Body of pancreas (tissue), 4 donors: ENCODE results near the gene PCDHGA3.

ENCODE experiments used
- POLR2A ChIP-seq, 3 donors: fragments of 450-650 bp; IDR thresholded peaks; one replicate each; pipeline ENCODE4 v1.6.1; 2016; ENCODE audit warnings: antibody characterized with exemption in 3 of 3, mild to moderate bottlenecking in 2 of 3
- TF ChIP-seq, protein P1 (sequence below), 7 experiments: fragments of 450-650 bp in 4 of 7; fragments of 200-600 bp in 3 of 7; sonication (generic) in 3 of 7; IDR thresholded peaks; one replicate each; pipeline ENCODE4 v1.5.1; 2016 to 2019; ENCODE audit warnings: antibody characterized with exemption in 7 of 7

DNA sequence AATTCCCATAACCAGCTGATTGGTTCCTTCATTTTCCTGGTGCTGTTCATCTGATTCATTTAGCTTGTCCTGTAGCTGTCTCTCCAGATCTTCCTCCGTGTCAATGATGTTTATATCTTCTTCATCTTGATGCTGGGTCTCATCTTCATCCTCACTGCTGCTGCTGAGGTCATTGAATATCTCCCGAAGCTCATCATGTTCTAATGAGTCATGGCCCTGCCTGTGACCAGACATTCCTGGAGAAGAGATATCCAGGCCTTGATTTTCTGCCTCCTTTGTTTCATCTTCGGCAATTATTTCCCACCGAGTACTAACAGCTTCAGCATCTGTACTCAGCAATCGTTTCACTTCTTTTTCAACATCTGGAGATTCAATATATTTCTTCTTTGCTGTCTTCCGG lies 24.4 kb upstream of the PCDHGA3 start:
- TF ChIP-seq, protein P1, sequence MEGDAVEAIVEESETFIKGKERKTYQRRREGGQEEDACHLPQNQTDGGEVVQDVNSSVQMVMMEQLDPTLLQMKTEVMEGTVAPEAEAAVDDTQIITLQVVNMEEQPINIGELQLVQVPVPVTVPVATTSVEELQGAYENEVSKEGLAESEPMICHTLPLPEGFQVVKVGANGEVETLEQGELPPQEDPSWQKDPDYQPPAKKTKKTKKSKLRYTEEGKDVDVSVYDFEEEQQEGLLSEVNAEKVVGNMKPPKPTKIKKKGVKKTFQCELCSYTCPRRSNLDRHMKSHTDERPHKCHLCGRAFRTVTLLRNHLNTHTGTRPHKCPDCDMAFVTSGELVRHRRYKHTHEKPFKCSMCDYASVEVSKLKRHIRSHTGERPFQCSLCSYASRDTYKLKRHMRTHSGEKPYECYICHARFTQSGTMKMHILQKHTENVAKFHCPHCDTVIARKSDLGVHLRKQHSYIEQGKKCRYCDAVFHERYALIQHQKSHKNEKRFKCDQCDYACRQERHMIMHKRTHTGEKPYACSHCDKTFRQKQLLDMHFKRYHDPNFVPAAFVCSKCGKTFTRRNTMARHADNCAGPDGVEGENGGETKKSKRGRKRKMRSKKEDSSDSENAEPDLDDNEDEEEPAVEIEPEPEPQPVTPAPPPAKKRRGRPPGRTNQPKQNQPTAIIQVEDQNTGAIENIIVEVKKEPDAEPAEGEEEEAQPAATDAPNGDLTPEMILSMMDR (IDR thresholded peaks at IDR 0.05), result no peak
- no peak for TF ChIP-seq POLR2A (IDR thresholded peaks at IDR 0.05)
